Nucleus accumbens (tissue), 56 donors: ENCODE data around the gene ADAM8.

Source experiments
- DNase-seq, 56 donors: peaks; one replicate each; lab custom pipeline; 2025; lab: John Stamatoyannopoulos, UW

ADAM8 gene

GRCh38 chr10:133253361-133253955 is 23.2 kb downstream of the ADAM8 start:
- DNase-seq: no peak

DNA sequence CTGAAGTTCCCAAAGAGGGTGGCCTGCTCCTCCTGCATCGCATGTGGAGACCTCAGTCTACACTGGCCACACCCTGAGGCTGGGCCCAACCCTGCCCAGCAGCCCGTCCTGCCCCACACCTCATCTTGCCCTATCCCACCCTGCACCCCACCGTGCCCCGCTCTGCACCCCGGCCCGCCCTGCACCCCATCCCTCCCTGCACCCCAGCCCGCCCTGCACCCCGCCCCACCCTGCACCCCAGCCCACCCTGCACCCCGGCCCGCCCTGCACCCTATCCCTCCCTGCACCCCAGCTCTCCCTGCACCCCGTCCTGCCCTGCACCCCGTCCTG is 24.5 kb downstream of the ADAM8 start:
- DNase-seq: no peak

DNA sequence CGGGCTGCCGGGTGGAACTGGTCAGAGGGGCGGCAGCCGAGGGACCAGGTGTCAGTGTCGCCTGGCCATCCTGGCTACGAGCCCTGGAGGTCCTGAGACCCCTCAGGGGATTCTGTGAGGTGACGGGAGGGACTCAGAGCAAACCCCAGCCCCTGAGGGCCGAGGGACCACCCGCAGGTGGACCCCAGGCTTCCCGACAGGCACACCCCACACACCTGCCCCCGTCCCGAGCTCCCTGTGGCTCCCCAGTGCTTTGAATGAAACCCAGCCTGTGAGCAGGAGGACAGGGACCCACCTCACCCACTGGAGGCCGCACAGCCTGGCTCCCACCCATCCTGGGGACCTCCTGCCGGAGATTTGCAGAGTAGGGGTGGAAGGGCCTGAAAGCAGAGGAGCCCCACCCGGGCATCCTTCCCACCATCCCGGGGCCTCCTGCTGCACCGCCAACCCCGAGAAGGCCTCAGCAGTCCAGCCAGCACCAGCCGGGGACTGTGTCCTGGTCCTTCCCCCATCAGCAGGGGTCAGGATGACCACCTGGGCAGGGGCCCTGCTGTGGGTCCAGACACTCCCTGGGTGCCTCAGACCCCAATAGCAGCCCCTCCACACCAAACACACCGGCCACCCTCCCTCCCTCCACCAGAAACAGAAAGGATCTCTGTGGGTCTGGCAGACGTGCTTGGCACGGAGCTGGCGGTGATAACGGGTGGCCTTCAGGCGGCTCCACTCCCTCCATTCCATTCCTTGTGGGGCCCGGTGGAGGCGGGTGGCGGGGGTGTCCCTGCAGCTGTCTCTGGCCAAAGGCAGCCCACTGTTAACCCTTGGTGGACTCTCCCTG is 25.1 kb downstream of the ADAM8 start:
- no peak for DNase-seq

DNA sequence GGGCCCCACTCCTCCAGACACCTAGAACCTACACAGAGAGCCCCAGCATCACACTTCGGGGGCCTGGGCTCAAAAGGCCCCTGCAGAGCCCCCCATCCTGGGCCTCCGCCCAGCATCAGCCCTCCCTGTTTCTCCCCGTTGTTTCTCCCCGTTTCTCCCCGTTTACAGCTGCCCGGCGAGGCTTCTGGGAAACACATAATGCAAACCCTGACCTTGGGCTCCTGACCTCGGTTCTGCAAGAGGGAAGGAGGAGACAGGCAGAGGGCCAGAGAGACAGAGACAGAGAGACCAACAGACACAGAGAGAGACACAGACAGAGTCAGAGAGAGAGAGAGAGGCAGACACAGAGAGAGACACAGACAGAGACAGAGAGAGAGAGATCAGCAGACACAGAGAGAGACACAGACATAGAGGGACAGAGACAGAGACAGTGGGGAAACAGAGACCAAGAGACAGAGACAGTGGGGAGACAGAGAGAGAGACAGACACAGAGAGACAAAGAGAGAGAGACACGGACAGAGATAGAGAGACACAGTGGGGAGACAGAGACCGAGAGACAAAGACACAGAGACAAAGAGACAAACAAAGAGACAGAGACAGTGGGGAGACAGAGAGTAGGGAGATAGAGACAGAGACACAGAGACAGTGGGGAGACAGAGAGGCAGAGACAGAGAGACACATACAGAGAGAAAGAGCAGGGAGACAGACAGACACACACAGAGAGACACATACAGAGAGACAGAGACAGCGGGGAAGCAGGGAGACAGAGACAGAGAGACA is 26.5 kb downstream of the ADAM8 start:
- no peak for DNase-seq

- no peak for DNase-seq
Measured at GRCh38 chr10:133249094-133249780, 27.4 kb downstream of the ADAM8 start.

DNA sequence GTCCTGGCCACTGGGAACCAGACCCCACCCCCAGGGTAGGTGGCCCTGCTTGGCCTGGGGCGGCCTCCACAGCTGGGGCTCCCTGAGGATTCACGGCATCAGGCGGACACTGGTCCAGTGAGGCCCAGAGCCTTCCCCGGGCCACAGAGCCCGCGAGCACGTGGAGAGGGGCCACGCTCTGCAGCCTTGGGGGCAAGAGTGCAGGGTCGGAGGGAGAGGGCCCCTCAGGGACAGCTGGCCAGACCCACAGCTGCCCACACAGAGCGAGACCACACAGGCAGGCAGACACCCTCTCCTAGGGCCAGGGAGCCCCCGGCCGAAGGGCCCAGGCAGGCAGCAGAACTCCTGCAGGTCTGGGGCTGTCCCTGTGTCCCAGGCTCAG is 28.3 kb downstream of the ADAM8 start:
- DNase-seq: no peak

GRCh38 chr10:133247681-133248333 is 28.9 kb downstream of the ADAM8 start:
- no peak for DNase-seq

DNA sequence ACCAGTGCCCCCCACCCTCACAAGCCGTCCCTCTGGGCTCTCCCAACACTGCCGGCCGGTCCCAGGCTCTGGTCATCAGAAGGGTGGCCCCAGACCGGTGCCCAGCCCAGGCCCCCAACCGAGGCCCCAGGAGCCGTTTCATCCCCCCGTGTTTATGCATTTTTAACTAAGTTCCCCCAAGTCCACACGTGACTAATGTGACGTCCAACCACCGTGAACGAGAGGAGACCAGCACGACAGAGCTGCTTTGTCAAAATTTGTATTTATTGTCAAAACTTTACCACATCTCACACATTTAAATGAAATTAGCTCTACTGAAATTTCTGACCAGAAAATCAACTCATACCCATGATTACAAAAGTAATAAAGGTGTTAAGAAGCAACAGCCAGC is 30.4 kb downstream of the ADAM8 start:
- DNase-seq: no peak

DNA sequence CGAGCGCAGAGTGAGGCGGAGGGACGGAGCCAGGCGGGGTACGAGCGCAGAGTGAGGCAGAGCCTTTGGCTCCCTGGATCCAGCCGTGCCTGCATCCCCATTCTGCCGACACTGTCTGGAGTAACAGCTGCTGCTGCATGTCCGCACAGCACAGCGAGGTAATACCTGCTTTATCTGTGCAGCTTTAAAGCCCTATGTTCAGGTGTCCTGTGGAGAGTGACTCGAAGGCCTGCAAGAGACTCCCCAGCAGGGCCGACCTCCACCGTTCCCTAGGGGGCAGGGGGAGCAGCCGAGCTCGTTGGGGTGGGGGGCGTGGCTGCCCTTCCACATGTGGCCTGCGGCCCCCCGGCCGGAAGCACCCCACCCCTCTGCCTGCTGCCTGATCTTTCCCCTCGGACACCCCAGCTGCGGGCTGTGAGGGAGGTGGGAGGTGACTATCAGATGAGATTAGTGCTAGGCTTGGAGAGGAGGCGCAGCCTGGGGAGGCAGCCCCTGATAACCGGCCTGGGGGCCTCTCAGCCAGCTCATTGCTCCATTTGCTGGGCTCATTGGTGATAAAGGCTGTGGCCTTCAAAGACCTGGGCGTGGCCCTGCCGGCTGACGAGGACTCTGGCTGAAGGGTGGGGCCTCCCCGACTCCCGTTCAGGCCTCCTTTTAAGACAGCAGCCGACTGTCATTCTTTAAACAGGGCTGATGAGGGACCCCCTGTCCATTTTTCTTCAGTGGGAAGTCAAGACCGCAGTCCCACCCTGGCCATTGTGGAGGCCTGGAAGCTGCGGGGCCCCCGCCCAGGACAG is 31.0 kb downstream of the ADAM8 start:
- DNase-seq: no peak

DNA sequence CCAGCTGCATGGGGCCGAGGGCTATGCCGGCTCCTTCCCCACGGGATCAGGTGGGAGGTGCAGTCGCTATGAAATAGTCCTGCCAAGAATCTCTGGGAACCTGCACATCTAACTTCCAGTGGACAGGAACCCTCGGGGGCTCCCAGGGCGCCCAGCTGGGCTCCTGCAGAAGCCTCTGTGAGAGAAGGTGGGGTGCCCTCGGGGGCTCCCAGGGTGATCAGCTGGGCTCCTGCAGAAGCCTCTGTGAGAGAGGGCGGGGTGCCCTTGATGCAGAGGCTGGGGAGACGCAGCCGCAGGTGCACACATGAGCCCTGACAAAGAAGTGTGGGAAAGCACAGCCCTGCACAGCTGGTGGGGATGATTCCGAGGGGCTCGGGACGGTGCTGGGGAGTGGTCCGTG is 33.1 kb downstream of the ADAM8 start:
- no peak for DNase-seq

- peak in 4 of 56 donors; percentile 10 to 35 (median 30) for DNase-seq
Measured at GRCh38 chr10:133242611-133243356, 33.9 kb downstream of the ADAM8 start.

- DNase-seq: no peak
Measured at GRCh38 chr10:133241501-133242205, 35.0 kb downstream of the ADAM8 start.

GRCh38 chr10:133239990-133240389 is 36.7 kb downstream of the ADAM8 start:
- no peak for DNase-seq

DNA sequence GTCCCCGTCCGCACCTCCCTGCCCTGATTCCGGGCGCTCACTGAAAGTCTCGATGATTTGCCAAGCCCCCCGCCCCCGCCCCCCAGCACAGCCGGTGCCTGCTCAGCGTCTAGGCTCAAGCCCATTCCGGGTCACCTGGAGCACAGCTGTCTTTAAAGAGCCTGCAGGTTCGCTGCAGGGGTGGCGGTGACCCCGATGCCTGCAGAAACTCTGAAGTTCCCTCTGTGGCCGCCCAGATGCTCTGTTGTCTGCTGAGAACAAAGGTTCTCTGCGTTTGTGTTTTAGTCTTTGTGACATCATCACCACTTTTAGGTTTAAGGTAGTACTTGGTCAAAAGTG is 38.2 kb downstream of the ADAM8 start:
- DNase-seq: no peak

DNA sequence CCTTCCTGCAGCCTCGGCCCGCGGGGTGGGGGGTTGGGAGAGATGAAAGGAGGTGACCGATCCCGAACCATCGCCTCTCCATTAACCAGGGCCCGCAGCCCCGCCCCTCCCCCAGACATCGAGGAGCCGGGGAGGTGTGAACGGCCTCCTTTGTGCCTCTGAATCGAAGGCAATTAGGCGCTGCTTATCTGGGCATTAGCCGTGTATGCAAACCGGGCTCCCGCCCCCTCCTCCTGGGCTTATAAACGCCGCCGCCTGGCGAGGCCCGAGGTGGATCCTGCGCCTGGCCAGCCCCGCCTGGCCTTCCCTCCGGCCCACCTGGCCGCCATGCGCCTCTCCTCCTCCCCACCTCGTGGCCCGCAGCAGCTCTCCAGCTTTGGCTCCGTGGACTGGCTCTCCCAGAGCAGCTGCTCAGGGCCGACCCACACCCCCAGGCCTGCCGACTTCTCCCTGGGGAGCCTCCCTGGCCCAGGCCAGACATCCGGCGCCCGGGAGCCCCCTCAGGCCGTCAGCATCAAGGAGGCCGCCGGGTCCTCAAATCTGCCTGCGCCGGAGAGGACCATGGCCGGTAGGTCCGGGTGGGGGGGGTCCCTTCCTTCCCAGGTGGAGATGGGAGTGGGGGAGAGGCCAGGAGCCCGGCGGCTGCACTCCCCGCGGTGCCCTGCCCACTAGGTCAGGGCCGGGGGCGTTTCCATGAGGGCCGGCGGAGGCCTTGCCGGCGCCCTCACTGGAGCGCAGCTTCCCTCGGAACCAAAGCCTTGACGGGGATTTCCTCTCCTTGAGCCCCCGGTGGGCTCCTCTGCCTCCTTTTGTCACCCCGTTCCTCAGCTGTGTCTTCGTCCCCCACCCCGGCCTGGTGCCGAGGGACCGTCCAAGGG is 38.8 kb downstream of the ADAM8 start, which contains the start of gene VENTX:
Gene VENTX (plus strand): TSS at position 268 of the 878 bp plus-strand sequence. CDS start 60 bp downstream, at position 328.
- DNase-seq: no peak

- no peak for DNase-seq
Measured at GRCh38 chr10:133237241-133237587, 39.5 kb downstream of the ADAM8 start.
